Lower leg skin (tissue), 3 donors: Measurements from ENCODE around the gene MLC1.

Experiments
- POLR2A ChIP-seq, 2 donors: fragments of 450-650 bp; IDR thresholded peaks; one replicate each; pipeline ENCODE4 v1.6.1; 2016 to 2017; ENCODE audit warnings: antibody characterized with exemption in 2 of 2, mild to moderate bottlenecking in 1 of 2, moderate library complexity in 1 of 2
- TF ChIP-seq, protein P1 (sequence below), 3 donors: fragments of 450-650 bp; IDR thresholded peaks; one replicate each; pipeline ENCODE4 v1.5.1; 2016; ENCODE audit warnings: antibody characterized with exemption in 3 of 3, mild to moderate bottlenecking in 3 of 3, moderate library complexity in 2 of 3

DNA sequence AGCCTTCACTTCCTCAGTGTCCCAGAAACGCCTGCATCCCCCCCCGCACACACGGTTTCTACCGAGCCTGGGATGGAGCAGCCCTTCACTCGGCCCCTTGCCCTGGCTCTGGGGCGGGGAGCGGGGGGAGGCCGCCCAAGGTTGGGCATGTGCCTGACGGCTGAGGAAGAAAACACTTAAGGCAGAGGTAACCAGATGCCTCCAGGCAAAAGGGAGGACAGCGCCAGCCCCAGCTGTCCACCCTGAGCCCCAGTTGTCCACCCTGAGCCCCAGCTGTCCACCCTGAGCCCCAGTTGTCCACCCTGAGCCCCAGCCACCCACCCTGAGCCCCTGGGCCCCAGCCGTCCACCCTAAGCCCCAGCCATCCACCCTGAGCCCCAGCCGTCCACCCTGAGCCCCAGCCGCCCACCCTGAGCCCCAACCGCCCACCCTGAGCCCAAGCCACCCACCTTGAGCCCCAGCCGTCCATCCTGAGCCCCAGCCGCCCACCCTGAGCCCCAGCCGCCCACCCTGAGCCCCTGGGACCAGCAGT is 23.3 kb downstream of the MLC1 start:
- TF ChIP-seq, protein P1, sequence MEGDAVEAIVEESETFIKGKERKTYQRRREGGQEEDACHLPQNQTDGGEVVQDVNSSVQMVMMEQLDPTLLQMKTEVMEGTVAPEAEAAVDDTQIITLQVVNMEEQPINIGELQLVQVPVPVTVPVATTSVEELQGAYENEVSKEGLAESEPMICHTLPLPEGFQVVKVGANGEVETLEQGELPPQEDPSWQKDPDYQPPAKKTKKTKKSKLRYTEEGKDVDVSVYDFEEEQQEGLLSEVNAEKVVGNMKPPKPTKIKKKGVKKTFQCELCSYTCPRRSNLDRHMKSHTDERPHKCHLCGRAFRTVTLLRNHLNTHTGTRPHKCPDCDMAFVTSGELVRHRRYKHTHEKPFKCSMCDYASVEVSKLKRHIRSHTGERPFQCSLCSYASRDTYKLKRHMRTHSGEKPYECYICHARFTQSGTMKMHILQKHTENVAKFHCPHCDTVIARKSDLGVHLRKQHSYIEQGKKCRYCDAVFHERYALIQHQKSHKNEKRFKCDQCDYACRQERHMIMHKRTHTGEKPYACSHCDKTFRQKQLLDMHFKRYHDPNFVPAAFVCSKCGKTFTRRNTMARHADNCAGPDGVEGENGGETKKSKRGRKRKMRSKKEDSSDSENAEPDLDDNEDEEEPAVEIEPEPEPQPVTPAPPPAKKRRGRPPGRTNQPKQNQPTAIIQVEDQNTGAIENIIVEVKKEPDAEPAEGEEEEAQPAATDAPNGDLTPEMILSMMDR (IDR thresholded peaks at IDR 0.05), result no peak
- no peak for TF ChIP-seq POLR2A (IDR thresholded peaks at IDR 0.05)
